IMR-90 (cell line): ENCODE measurements around the gene FBXO34. TPM values are rescaled to one million over a fixed set of nuclear protein-coding genes. Genes with fewer than 3 reads are reported as not detected.

Experiments
- ATAC-seq: fragments of 200-7000 bp; cut with Tn5 transposase; 2 replicates; pipeline ENCODE4 v1.9.1; 2020; ENCODE audit warnings: low read depth, mild to moderate bottlenecking, moderate library complexity
- BruUV-seq: library from RNA; stranded (reverse); fragments of 400-500 nt; replicated peaks from 2 replicates; lab custom pipeline; 2021; lab: Mats Ljungman, UMichigan
- CTCF ChIA-PET: fragments of 300-600 bp; formaldehyde crosslinking; extraction: SDS; loops from one replicate; lab custom pipeline; 2021; ENCODE audit warnings: antibody characterized with exemption; lab: Yijun Ruan, JAX
- POLR2A ChIA-PET: fragments of 300-600 bp; sonication (Branson Sonifier 250); formaldehyde crosslinking; loops from one replicate; lab custom pipeline; 2022; ENCODE audit warnings: antibody characterized with exemption; ENCODE audit not compliant: unreplicated experiment; lab: Charles Lee
- DNase-seq: peaks from one replicate; pipeline ENCODE4 v3.0.0; 2013
- H2AFZ ChIP-seq: replicated peaks from 2 replicates; pipeline ENCODE3; 2013; ENCODE audit warnings: low read length, mild to moderate bottlenecking; ENCODE audit not compliant: poor library complexity
- H2AK5ac ChIP-seq: 2 replicates; pipeline ENCODE4 v1.6.1; 2013; ENCODE audit warnings: low read depth, low read length, inconsistent platforms
- H2AK9ac ChIP-seq: replicated peaks from 2 replicates; pipeline ENCODE3; 2013; ENCODE audit warnings: mild to moderate bottlenecking, low read depth, low read length, moderate library complexity; ENCODE audit not compliant: poor library complexity
- H2BK120ac ChIP-seq: 2 replicates; pipeline ENCODE4 v1.6.1; 2013; ENCODE audit warnings: low read depth, low read length, inconsistent platforms
- H2BK15ac ChIP-seq: 3 replicates; pipeline ENCODE4 v1.6.1; 2013; ENCODE audit warnings: low read depth, low read length, inconsistent platforms
- H2BK20ac ChIP-seq: 2 replicates; pipeline ENCODE4 v1.6.1; 2013; ENCODE audit warnings: low read depth, mild to moderate bottlenecking, inconsistent platforms, low read length, moderate library complexity
- H2BK5ac ChIP-seq: 2 replicates; pipeline ENCODE4 v1.6.1; 2013; ENCODE audit warnings: mild to moderate bottlenecking, low read depth, low read length, inconsistent platforms; ENCODE audit not compliant: poor library complexity, severe bottlenecking
- H3K14ac ChIP-seq: replicated peaks from 2 replicates; pipeline ENCODE4 v1.6.1; 2013; ENCODE audit warnings: low read depth, low read length, inconsistent platforms
- H3K18ac ChIP-seq: 2 replicates; pipeline ENCODE4 v1.6.1; 2013; ENCODE audit warnings: low read depth, low read length, control low read depth
- H3K23ac ChIP-seq: 2 replicates; pipeline ENCODE4 v1.6.1; 2013; ENCODE audit warnings: low read depth, low read length, inconsistent platforms
- H3K27ac ChIP-seq: 2 replicates; pipeline ENCODE4 v1.5.1; 2013; ENCODE audit warnings: mild to moderate bottlenecking, control low read depth, low read length; ENCODE audit not compliant: insufficient read depth
- H3K27me3 ChIP-seq: 2 replicates; pipeline ENCODE4 v1.6.1; 2013; ENCODE audit warnings: low read length; ENCODE audit not compliant: control insufficient read depth, insufficient read depth
- H3K36me3 ChIP-seq: 2 replicates; pipeline ENCODE4 v1.6.1; 2013; ENCODE audit warnings: low read length, mixed read lengths; ENCODE audit not compliant: control insufficient read depth, insufficient read depth
- H3K4ac ChIP-seq: 2 replicates; pipeline ENCODE4 v1.6.1; 2013; ENCODE audit warnings: low read depth, low read length, inconsistent platforms
- H3K4me1 ChIP-seq: 2 replicates; pipeline ENCODE4 v1.6.1; 2013; ENCODE audit warnings: low read length, mixed read lengths; ENCODE audit not compliant: control insufficient read depth, insufficient read depth
- H3K4me2 ChIP-seq: 2 replicates; pipeline ENCODE4 v1.6.1; 2013; ENCODE audit warnings: low read depth, mild to moderate bottlenecking, control low read depth, low read length, moderate library complexity
- H3K4me3 ChIP-seq: 2 replicates; pipeline ENCODE4 v1.5.1; 2013; ENCODE audit warnings: low read depth, mild to moderate bottlenecking, control low read depth, low read length, moderate library complexity; ENCODE audit not compliant: insufficient read depth
- H3K56ac ChIP-seq: 2 replicates; pipeline ENCODE4 v1.6.1; 2013; ENCODE audit warnings: low read length, inconsistent platforms; ENCODE audit not compliant: insufficient read depth; ENCODE audit errors: extremely low read depth
- H3K79me1 ChIP-seq, 2 experiments: 2 replicates each; pipeline ENCODE4 v1.6.1; 2013; ENCODE audit warnings: low read length in 2 of 2, inconsistent platforms in 1 of 2, low read depth in 1 of 2
- H3K9ac ChIP-seq: 2 replicates; pipeline ENCODE4 v1.6.1; 2013; ENCODE audit warnings: low read depth, low read length, control low read depth
- H3K9me1 ChIP-seq: 2 replicates; pipeline ENCODE4 v1.6.1; 2013; ENCODE audit warnings: low read length, inconsistent platforms; ENCODE audit not compliant: insufficient read depth
- H3K9me3 ChIP-seq: 2 replicates; pipeline ENCODE4 v1.6.1; 2013; ENCODE audit warnings: low read length; ENCODE audit not compliant: control insufficient read depth, insufficient read depth
- H4K20me1 ChIP-seq: 2 replicates; pipeline ENCODE4 v1.6.1; 2013; ENCODE audit warnings: low read length, inconsistent platforms; ENCODE audit not compliant: insufficient read depth
- H4K5ac ChIP-seq: 2 replicates; pipeline ENCODE4 v1.6.1; 2013; ENCODE audit warnings: mild to moderate bottlenecking, low read depth, low read length, control low read depth
- H4K8ac ChIP-seq, 2 experiments: 2 replicates each; pipeline ENCODE4 v1.6.1; 2013; ENCODE audit warnings: low read depth in 2 of 2, low read length in 2 of 2, control low read depth in 1 of 2, inconsistent platforms in 1 of 2
- H4K91ac ChIP-seq: 2 replicates; pipeline ENCODE4 v1.6.1; 2013; ENCODE audit warnings: low read depth, low read length, inconsistent platforms; ENCODE audit not compliant: insufficient read depth
- BHLHE40 ChIP-seq: fragments of 150-350 bp; IDR thresholded peaks from 2 replicates; pipeline ENCODE4 v1.6.1; 2016; ENCODE audit warnings: mild to moderate bottlenecking, low read depth, low read length
- CEBPB ChIP-seq: IDR thresholded peaks from 2 replicates; pipeline ENCODE4 v1.6.1; 2012; ENCODE audit warnings: low read depth, low read length, improper control_type of control experiment
- MAFK ChIP-seq: IDR thresholded peaks from 2 replicates; pipeline ENCODE4 v1.6.1; 2012; ENCODE audit warnings: low read depth, low read length, improper control_type of control experiment
- WGBS, 2 experiments: methylation state at CpG; one replicate each; pipeline versions ENCODE4 v1.1.5 to v1.1.7; 2013; ENCODE audit warnings: missing lambda C conversion rate in 2 of 2; ENCODE audit not compliant: insufficient read length in 1 of 2; ENCODE audit errors: extremely low coverage in 2 of 2; 5-methylcytosine and 5-hydroxymethylcytosine counted together
- dilution Hi-C: fragments of 300-500 bp; cut with HindIII; formaldehyde crosslinking; loops from one replicate; pipeline ENCODE4 v1.14.3; 2018; ENCODE audit warnings: low sequenced_read_pairs; ENCODE audit not compliant: unreplicated experiment
- in situ Hi-C: fragments of 300-500 bp; cut with MboI; formaldehyde crosslinking; loops from 3 replicates; pipeline ENCODE4 v1.14.3; 2019; ENCODE audit warnings: low sequenced_read_pairs, inconsistent platforms, mixed read lengths
- intact Hi-C: fragments of 100-400 bp; cut with micrococcal nuclease; formaldehyde crosslinking; loops from 2 replicates; pipeline ENCODE4 v1.10.0; 2022
- polyA plus RNA-seq, 3 experiments: library from polyadenylated mRNA; depleted of rRNA; stranded (reverse); fragments of >200 nt; gene quantifications; 2 replicates each; pipeline ENCODE4 v1.2.3, GENCODE V29; 2012; ENCODE audit warnings: low replicate concordance in 1 of 3
- total RNA-seq: library from RNA; depleted of rRNA; stranded (reverse); fragments of >200 nt; gene quantifications from 2 replicates; pipeline ENCODE4 v1.2.3, GENCODE V29; 2012

Gene FBXO34
- total and polyA plus RNA-seq, 2 of the 4 experiments (the other 2 are of a cell fraction), result 15.4 to 35.1 TPM

DNA sequence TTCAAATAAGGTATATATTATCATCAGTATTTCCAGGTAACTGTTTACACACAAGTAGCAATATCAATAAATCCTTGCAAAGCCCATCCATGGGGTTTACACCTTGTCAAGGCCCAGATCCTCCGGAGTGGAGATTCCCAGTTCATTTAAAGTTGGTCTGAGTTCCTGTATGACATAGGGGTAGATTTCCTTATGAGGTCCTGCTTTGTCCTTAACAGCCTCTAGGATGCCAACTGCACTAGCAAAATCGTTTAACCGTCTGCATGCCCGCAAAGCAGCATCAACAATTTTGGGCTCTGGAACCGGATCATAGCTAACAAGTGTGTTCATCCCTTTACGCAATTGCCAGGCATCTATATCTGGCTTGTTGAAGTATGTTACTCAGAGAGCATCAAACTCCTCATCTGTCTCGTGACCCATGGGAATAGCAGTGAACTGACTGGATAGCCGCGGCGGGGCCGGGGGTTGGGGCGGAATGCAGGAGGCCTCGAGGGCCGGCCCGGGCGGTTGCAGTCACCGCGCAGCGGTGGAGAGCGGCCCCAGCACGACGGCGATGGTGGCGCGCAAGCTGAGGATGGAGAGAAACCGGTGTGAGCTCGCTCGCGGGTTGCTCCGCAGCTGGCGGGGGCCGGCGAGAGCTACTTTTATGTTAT lies 30.6 kb upstream of the FBXO34 start:
- ChIA-PET CTCF (interaction anchor here (1.4 kb wide), 1 partner anchor 30 kb away, joined by 3 read pairs; no protein-coding TSS in a partner anchor), POLR2A (no interaction called here)
- ATAC-seq, result peak; percentile 97
- Histone ChIP-seq H3K4me3 (no peak overlapping the region), H2BK5ac (no peak overlapping the region), H3K4ac (no peak overlapping the region), H4K8ac (no peak overlapping the region), H3K4me2 (peak overlapping the region; percentile 42), H3K4me1 (no peaks in the 10 kb centered on the region), H3K27me3 (peaks cover 12% of the 10 kb centered on the region), H4K5ac (no peak overlapping the region), H3K36me3 (no peaks in the 10 kb centered on the region), H3K79me1 (no peaks in the 10 kb centered on the region), H3K9me3 (no peaks in the 10 kb centered on the region), H4K20me1 (no peaks in the 10 kb centered on the region), H4K91ac (no peak overlapping the region), H3K9me1 (no peaks in the 10 kb centered on the region), H3K23ac (no peak overlapping the region), H2AK5ac (no peak overlapping the region), H3K56ac (no peak overlapping the region), H3K27ac (no peak overlapping the region), H3K18ac (no peak overlapping the region), H2AK9ac (no peak overlapping the region), H2BK120ac (no peak overlapping the region), H3K9ac (no peak overlapping the region), H2AFZ (peak overlapping the region; percentile 68), H3K14ac (no peak overlapping the region), H2BK20ac (no peak overlapping the region), H2BK15ac (no peak overlapping the region)
- peak; percentile 93 for TF ChIP-seq BHLHE40
- peak; percentile 92 for TF ChIP-seq CEBPB
- no peak for TF ChIP-seq MAFK
- intact Hi-C loops (no loop called here), in situ Hi-C loops (loop anchor here (25.0 kb wide), 1 partner anchor 1247 kb away; no protein-coding TSS in a partner anchor), dilution Hi-C loops (no loop called here)
- peak; percentile 89 for DNase-seq
- BruUV-seq, result no TSS peak
- 16% methylated on average over 20 of the region's 33 CpGs; no CpG with 5 or more reads in 1 of the 2 experiments for WGBS, 2 experiments
